Upper lobe of left lung (tissue), 4 donors: Measurements from ENCODE around the gene RABGAP1.

Experiments
- CTCF ChIP-seq, 6 experiments: fragments of 450-650 bp in 4 of 6; fragments of 200-600 bp in 2 of 6; sonication (generic) in 2 of 6; IDR thresholded peaks; one replicate each; pipeline ENCODE4 v1.5.1; 2016 to 2019; ENCODE audit warnings: antibody characterized with exemption in 6 of 6
- POLR2AphosphoS5 ChIP-seq, 2 donors: sonication (generic); formaldehyde crosslinking; IDR thresholded peaks; one replicate each; pipeline ENCODE4 v1.5.1; 2017; ENCODE audit warnings: antibody characterized with exemption in 2 of 2

GRCh38 chr9:123073991-123074422, 133.2 kb downstream of the RABGAP1 start:
- TF ChIP-seq POLR2AphosphoS5 (IDR thresholded peaks at IDR 0.05): no peak
- no peak for TF ChIP-seq CTCF (IDR thresholded peaks at IDR 0.05)
